Ramos (cell line): ENCODE measurements around the gene JUND.

Experiments used
- in situ Hi-C: fragments of 300-500 bp; cut with MboI; formaldehyde crosslinking; loops from one replicate; pipeline ENCODE4 v1.14.3; 2022; ENCODE audit warnings: low sequenced_read_pairs; ENCODE audit not compliant: unreplicated experiment

JUND gene

GRCh38 chr19:18253130-18253529 is 28.3 kb downstream of the JUND start:
- in situ Hi-C loops: no loop called here

GRCh38 chr19:18252370-18252717 is 29.1 kb downstream of the JUND start:
- in situ Hi-C loops: no loop called here

- in situ Hi-C loops: no loop called here
Observed at GRCh38 chr19:18251587-18252369, 29.6 kb downstream of the JUND start.

DNA sequence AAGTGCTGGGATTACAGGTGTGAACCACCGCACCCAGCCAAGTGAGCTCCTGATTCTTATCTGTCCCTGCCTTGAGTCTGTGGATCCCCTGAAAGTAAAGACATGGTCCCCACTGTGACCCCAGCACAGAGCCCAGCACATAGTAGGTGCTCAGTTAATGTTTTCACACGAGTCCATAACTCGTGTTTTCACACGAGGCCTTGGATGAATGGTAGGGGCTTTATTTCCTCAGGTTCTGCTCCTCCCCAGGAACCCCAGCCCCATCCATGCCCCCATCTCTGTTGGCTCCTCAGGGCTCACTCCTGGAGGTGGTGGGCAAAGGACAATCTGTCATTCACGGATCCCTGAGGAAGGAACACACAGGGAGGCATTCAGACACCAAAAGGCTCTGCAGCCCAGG is 31.6 kb downstream of the JUND start:
- in situ Hi-C loops: no loop called here

- in situ Hi-C loops: no loop called here
Observed at GRCh38 chr19:18245297-18245696, 36.1 kb downstream of the JUND start.

- in situ Hi-C loops: no loop called here
Observed at GRCh38 chr19:18239303-18239702, 42.1 kb downstream of the JUND start.

DNA sequence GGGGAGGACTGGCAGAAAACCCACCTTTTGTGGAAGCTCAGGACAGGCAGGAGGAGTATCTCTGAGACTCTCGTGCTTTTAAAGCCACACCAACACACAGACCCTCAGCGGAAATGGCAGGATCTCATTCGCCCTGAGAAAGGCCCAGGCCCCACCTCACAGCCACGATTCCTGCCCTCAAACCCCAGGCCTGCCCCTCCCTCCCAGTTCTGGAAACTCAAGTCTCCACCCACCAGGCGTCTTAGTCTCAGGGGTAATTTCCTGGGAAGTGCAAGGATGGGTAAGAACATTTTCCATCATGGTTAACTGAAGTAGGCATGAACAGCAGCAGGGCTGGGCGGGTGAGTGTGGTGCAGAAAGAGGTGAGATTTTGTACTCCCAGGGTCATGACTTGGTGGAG is 47.2 kb downstream of the JUND start:
- in situ Hi-C loops: no loop called here

DNA sequence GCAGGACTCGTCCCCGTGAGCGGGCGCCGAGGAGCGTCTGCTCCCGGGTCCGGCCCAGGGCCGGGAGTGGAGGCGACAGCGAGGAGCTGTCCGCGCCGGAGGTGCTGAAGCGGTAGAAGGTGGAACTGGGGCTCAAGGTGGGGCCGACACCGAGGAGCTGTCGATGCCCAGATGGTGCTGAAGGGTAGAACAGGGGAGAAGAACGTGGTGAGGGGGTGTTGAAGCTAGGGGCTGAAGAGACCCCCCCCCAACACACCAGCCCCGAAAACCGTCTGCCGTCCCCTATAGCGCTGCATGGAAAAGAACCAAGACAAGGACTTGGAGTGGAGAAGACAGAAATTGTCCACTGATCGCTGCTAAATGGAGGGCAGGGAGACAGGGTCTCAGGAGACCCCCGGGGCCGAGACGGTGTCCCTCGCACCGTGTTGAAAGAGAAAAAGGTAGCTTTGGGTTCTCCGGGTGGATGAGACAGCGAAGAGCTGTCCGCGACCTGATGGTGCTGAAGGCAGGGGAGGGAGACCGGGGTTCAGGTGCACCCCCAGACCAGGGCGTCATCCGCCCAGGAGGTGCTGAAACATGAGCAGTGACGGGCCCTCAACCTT is 48.1 kb downstream of the JUND start:
- in situ Hi-C loops: no loop called here

DNA sequence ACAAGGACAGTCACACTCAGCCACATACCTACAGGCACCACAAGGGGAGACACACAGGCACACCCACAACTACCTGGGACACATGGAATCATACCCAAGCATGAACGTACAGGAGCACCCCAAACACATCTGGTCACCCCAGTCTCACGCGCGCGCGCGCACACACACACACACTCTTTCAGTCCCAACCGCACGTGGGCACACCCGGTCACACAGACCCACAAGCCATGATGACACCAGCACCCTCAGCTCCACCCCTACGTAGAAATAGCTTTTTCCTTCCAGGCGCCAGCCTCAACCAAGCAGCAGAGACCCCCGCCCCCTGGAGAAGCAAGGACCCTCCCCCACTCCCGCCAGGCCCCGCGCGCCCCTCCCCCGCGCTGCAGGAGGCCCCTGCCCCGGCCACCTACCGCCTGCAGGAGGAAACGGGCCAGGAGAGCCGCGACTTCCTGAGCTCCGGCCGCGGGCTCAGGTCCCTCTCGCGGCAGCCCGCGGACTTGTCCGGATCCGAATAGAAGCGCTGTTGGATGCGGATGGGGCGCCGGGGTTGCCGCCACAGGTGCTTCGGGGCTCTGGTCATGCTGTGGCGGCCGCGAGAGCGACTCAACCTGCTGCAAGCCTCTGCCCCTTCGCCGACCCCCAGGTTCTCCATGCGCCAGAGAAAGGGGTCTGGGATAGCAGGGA is 48.7 kb downstream of the JUND start:
- in situ Hi-C loops: no loop called here

DNA sequence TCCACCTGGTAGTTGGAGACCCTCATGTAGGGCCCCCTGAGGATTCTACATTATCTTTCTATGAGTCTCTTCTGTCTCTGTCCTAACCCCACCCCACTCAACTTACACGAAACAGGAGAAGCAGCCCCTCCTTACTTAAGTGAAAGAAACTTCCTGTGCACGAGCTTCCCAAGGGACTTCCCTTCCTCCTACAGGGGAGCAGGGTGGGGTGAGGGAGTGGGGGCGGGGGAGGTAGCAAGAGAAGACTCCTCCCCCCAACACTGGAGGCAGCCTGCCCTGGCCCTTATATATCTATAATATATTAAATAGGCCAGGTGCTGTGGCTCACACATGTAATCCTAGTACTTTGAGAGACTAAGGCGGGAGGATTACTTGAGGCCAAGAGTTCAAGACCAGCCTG is 49.6 kb downstream of the JUND start:
- in situ Hi-C loops: no loop called here

DNA sequence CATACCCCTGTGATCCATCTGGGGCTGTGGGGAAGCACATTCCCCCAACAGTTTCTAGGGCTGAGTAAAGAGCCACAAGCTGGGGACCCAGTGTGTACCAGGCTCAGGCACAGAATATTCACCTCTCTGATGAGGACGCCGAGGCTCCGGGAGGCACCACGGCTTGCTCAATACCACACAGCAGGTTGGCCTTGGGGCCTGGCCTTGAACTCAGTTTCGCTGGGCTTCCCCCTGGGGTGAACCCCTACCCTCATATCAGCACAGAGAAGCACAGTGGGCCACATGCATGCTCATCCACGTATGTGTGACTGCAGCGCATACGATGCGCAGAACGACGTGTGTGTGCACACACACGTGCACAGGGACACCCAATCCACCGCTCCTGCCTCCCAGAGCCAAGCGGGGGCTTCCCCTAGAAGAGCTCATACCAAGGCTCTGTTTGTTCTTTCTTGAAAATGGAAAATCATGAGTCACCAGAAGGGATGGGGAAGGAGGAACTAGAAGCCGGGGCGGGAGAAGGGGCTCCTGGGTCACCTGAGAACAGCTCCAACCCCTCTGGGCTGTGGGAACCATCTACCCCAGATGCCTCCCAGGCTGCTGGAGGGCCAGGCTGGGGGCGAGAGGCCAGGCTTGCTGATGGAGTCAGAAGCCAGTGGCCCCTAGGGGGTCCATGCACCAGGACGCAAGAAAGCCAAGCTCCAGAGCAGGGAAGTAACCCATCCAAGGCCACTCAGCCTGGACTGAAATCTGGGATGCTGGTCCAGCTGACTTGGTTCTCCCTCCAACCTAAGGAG is 50.3 kb downstream of the JUND start:
- in situ Hi-C loops: no loop called here

GRCh38 chr19:18229915-18230314 is 51.5 kb downstream of the JUND start:
- in situ Hi-C loops: no loop called here
